A549 (cell line): ENCODE results near the gene RIMBP2. TPM values are rescaled to one million over a fixed set of nuclear protein-coding genes. Genes with fewer than 3 reads are reported as not detected.
A peak's percentile ranks its signal among the peaks of the same experiment; 100 is the strongest.

Experiments used
- ATAC-seq, 2 experiments: fragments of 200-7000 bp in 1 of 2; fragments of >200 bp in 1 of 2; cut with Nextera tagmentation in 1 of 2; cut with Tn5 transposase in 1 of 2; 3 replicates each; pipeline versions ENCODE4 v1.8.0 to v1.9.1; 2018 to 2020; ENCODE audit warnings: mild to moderate bottlenecking in 1 of 2, moderate library complexity in 1 of 2
- CTCF ChIA-PET: fragments of 300-600 bp; sonication (Branson Sonifier 250); formaldehyde crosslinking; extraction: SDS; loops from one replicate; lab custom pipeline; 2021; ENCODE audit warnings: antibody characterized with exemption, inconsistent platforms; lab: Yijun Ruan, JAX
- POLR2A ChIA-PET: fragments of 350-600 bp; formaldehyde crosslinking; extraction: SDS; loops from one replicate; lab custom pipeline; 2021; ENCODE audit warnings: antibody characterized with exemption, inconsistent platforms; lab: Yijun Ruan, JAX
- DNase-seq, 2 experiments: peaks; one replicate each; pipeline versions ENCODE4 v3.0.0 to v3.0.0-alpha.2; 2011 to 2016; ENCODE audit warnings: low read depth in 1 of 2, low spot score in 1 of 2
- FAIRE-seq: peaks from 2 replicates; lab custom pipeline; 2011; peaks lifted over from hg19 to GRCh38; lab: Jason Lieb, UNC
- H3K27ac ChIP-seq, 2 experiments: fragments of >200 bp; sonication (Bioruptor Twin); formaldehyde crosslinking; 3 replicates each; pipeline ENCODE4 v1.5.1; 2016 to 2017
- H3K4me1 ChIP-seq: fragments of >200 bp; sonication (Bioruptor Twin); formaldehyde crosslinking; 3 replicates; pipeline ENCODE4 v1.6.1; 2016
- H3K4me2 ChIP-seq: fragments of >200 bp; sonication (Bioruptor Twin); formaldehyde crosslinking; 3 replicates; pipeline ENCODE4 v1.6.1; 2016
- H3K4me3 ChIP-seq: fragments of >200 bp; sonication (Bioruptor Twin); formaldehyde crosslinking; 3 replicates; pipeline ENCODE4 v1.5.1; 2016
- H3K9me3 ChIP-seq: fragments of >200 bp; sonication (Bioruptor Twin); formaldehyde crosslinking; 3 replicates; pipeline ENCODE4 v1.6.1; 2016
- CBX2 ChIP-seq: fragments of 200-600 bp; sonication (generic); IDR thresholded peaks from 2 replicates; pipeline ENCODE4 v1.6.1; 2016; ENCODE audit warnings: low read depth, mild to moderate bottlenecking, borderline replicate concordance
- CHD2 ChIP-seq: fragments of 150-350 bp; IDR thresholded peaks from 2 replicates; pipeline ENCODE4 v1.6.1; 2014; ENCODE audit warnings: low read length; ENCODE audit not compliant: partially characterized antibody
- CHD4 ChIP-seq: fragments of 200-600 bp; sonication (generic); IDR thresholded peaks from 2 replicates; pipeline ENCODE4 v1.6.1; 2016; ENCODE audit warnings: antibody characterized with exemption, mild to moderate bottlenecking, borderline replicate concordance
- ESRRA ChIP-seq: fragments of 150-350 bp; IDR thresholded peaks from 2 replicates; pipeline ENCODE4 v1.6.1; 2014; ENCODE audit warnings: mild to moderate bottlenecking, low read length, borderline replicate concordance
- FOSB ChIP-seq: fragments of 250-450 bp; sonication (Bioruptor Pico); IDR thresholded peaks from 2 replicates; pipeline ENCODE4 v1.5.0; 2020; ENCODE audit warnings: mild to moderate bottlenecking, moderate library complexity
- HOXA7 ChIP-seq: fragments of 250-450 bp; sonication (Bioruptor Pico); IDR thresholded peaks from 2 replicates; pipeline ENCODE4 v1.5.0; 2020; ENCODE audit warnings: mild to moderate bottlenecking, moderate library complexity
- HOXB13 ChIP-seq: fragments of 250-450 bp; sonication (Bioruptor Pico); IDR thresholded peaks from 2 replicates; pipeline ENCODE4 v1.5.0; 2020; ENCODE audit warnings: low read depth, mild to moderate bottlenecking, moderate library complexity
- JUNB ChIP-seq: fragments of >200 bp; sonication (Bioruptor Twin); formaldehyde crosslinking; IDR thresholded peaks from 2 replicates; pipeline ENCODE4 v1.6.1; 2016
- KDM5A ChIP-seq: fragments of 200-600 bp; sonication (generic); IDR thresholded peaks from 2 replicates; pipeline ENCODE4 v1.6.1; 2016; ENCODE audit warnings: antibody characterized with exemption, mild to moderate bottlenecking
- NFE2L2 ChIP-seq: fragments of 150-350 bp; conservative IDR thresholded peaks from 2 replicates; pipeline ENCODE4 v1.6.1; 2014; ENCODE audit warnings: low read length
- POLR2AphosphoS2 ChIP-seq: conservative IDR thresholded peaks from 2 replicates; pipeline ENCODE4 v1.6.1; 2012; ENCODE audit warnings: low read length, improper control_type of control experiment, inconsistent platforms
- RAD21 ChIP-seq, 2 experiments: fragments of >200 bp in 1 of 2; sonication (Bioruptor Twin) in 1 of 2; formaldehyde crosslinking in 1 of 2; IDR thresholded peaks in 1 of 2; conservative IDR thresholded peaks in 1 of 2; 2 replicates in 1 of 2; 3 replicates in 1 of 2; pipeline ENCODE4 v1.6.1; 2012 to 2018; ENCODE audit warnings: inconsistent platforms in 1 of 2
- RCOR1 ChIP-seq: fragments of 150-350 bp; IDR thresholded peaks from 2 replicates; pipeline ENCODE4 v1.6.1; 2014; ENCODE audit warnings: antibody characterized with exemption, low read length, low read depth
- RNF2 ChIP-seq: fragments of 200-600 bp; sonication (generic); IDR thresholded peaks from 2 replicates; pipeline ENCODE4 v1.6.1; 2016; ENCODE audit warnings: low read depth, mild to moderate bottlenecking, antibody characterized with exemption, moderate library complexity, borderline replicate concordance
- SMC3 ChIP-seq: fragments of >200 bp; sonication (Bioruptor Twin); formaldehyde crosslinking; IDR thresholded peaks from 3 replicates; pipeline ENCODE4 v1.6.1; 2018; ENCODE audit warnings: inconsistent platforms
- ZNF302 ChIP-seq: fragments of 250-450 bp; sonication (Bioruptor Pico); IDR thresholded peaks from 2 replicates; pipeline ENCODE4 v1.9.0; 2021; ENCODE audit warnings: inconsistent platforms, mild to moderate bottlenecking, moderate library complexity
- WGBS: methylation state at CpG from one replicate; pipeline ENCODE4 v1.1.6; 2017; ENCODE audit errors: missing lambda C conversion rate; 5-methylcytosine and 5-hydroxymethylcytosine counted together
- polyA plus RNA-seq, 4 experiments: library from polyadenylated mRNA; depleted of rRNA in 3 of 4; stranded (reverse); fragments of >200 nt; fragmentation: RNase III in 1 of 4; extraction: RNeasy Plus Mini Kit Qiagen cat#74134 plus additional on column Dnase treatment in 1 of 4; gene quantifications; 2 replicates in 3 of 4; 3 replicates in 1 of 4; pipeline ENCODE4 v1.2.3, GENCODE V29; 2011 to 2017
- TF ChIP-seq, protein P1 (sequence below): fragments of 450-650 bp; IDR thresholded peaks from 2 replicates; pipeline ENCODE4 v1.6.1; 2014; ENCODE audit warnings: antibody characterized with exemption
- TF ChIP-seq, protein P2 (sequence below): fragments of >200 bp; sonication (Bioruptor Twin); formaldehyde crosslinking; IDR thresholded peaks from 3 replicates; pipeline ENCODE4 v1.6.1; 2016
- TF ChIP-seq, protein P3 (sequence below): fragments of 150-350 bp; IDR thresholded peaks from 2 replicates; pipeline ENCODE4 v1.6.1; 2014; ENCODE audit warnings: low read depth, mild to moderate bottlenecking, low read length
- TF ChIP-seq, protein P4 (sequence below): fragments of >200 bp; sonication (Bioruptor Twin); formaldehyde crosslinking; IDR thresholded peaks from 2 replicates; pipeline ENCODE4 v1.6.1; 2016
- TF ChIP-seq, protein P5 (sequence below): IDR thresholded peaks from 2 replicates; pipeline ENCODE4 v1.6.1; 2012; ENCODE audit warnings: low read depth, borderline replicate concordance
- TF ChIP-seq, protein P6 (sequence below): IDR thresholded peaks from 2 replicates; pipeline ENCODE4 v1.6.1; 2012

Gene RIMBP2
- polyA plus RNA-seq, 2 of the 4 experiments (the other 2 are of a cell fraction): not detected

DNA sequence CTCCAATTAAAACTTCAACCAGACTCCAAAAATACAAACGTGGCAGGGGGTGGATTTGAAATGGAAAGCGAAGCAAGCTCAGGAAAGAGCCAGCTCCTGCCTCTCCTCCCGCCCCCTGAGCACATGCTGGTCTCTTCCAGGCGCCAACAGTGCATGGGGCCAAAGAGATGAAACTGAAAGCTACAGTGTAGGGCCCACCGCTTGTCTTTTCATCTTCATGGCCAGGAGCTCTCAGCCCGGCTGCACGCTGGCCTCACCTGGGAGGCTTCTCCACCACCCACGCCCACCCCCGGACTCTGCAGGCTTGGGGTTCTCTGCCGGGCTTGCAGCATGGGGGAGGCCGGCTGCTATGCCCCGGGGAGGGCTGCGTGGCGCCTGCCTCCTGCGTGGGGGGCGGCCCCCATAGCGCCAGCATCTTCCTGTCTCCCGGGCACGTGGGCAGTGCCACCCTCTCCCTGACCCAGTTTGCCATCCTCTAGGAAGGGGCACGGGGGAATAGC is 2.0 kb downstream of the RIMBP2 start:
- Histone ChIP-seq H3K9me3 (peaks cover 7% of the 10 kb centered on the region; the same call in 1 of the 3 replicates), H3K27ac (no peak overlapping the region), H3K4me2 (peak overlapping the region; percentile 80)
- DNase-seq (no peak), FAIRE-seq (no peak)
- 6% methylated on average over 10 of the region's 20 CpGs for WGBS
- no peak for TF ChIP-seq RAD21 (conservative IDR thresholded peaks at IDR 0.05 in 1 of 2, IDR thresholded peaks at IDR 0.05 in 1 of 2)
- TF ChIP-seq, protein P1, sequence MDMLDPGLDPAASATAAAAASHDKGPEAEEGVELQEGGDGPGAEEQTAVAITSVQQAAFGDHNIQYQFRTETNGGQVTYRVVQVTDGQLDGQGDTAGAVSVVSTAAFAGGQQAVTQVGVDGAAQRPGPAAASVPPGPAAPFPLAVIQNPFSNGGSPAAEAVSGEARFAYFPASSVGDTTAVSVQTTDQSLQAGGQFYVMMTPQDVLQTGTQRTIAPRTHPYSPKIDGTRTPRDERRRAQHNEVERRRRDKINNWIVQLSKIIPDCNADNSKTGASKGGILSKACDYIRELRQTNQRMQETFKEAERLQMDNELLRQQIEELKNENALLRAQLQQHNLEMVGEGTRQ: no peak
- TF ChIP-seq SMC3: no peak
- no peak for TF ChIP-seq ESRRA
- no peak for TF ChIP-seq HOXA7 (CRISPR knock-in tag)
- no peak for TF ChIP-seq RNF2
- TF ChIP-seq JUNB: no peak
- TF ChIP-seq ZNF302 (CRISPR knock-in tag): no peak
- TF ChIP-seq, protein P2, sequence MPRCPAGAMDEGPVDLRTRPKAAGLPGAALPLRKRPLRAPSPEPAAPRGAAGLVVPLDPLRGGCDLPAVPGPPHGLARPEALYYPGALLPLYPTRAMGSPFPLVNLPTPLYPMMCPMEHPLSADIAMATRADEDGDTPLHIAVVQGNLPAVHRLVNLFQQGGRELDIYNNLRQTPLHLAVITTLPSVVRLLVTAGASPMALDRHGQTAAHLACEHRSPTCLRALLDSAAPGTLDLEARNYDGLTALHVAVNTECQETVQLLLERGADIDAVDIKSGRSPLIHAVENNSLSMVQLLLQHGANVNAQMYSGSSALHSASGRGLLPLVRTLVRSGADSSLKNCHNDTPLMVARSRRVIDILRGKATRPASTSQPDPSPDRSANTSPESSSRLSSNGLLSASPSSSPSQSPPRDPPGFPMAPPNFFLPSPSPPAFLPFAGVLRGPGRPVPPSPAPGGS: no peak
- TF ChIP-seq CHD2: no peak
- no peak for TF ChIP-seq CBX2
- TF ChIP-seq FOSB (CRISPR knock-in tag): no peak
- TF ChIP-seq, protein P3, sequence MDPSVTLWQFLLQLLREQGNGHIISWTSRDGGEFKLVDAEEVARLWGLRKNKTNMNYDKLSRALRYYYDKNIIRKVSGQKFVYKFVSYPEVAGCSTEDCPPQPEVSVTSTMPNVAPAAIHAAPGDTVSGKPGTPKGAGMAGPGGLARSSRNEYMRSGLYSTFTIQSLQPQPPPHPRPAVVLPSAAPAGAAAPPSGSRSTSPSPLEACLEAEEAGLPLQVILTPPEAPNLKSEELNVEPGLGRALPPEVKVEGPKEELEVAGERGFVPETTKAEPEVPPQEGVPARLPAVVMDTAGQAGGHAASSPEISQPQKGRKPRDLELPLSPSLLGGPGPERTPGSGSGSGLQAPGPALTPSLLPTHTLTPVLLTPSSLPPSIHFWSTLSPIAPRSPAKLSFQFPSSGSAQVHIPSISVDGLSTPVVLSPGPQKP: no peak
- TF ChIP-seq, protein P4, sequence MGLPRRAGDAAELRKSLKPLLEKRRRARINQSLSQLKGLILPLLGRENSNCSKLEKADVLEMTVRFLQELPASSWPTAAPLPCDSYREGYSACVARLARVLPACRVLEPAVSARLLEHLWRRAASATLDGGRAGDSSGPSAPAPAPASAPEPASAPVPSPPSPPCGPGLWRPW: no peak
- TF ChIP-seq KDM5A: no peak
- TF ChIP-seq, all 56 proteins: peak for 0
- Histone ChIP-seq H3K4me1 (peaks cover 18% of the 10 kb centered on the region; the same call in 1 of the 3 replicates), H3K4me3 (peak overlapping the region; percentile 26; the same call in 1 of the 3 replicates)
- peak in 1 of 2 experiments; percentile 29; a peak in 3 of 6 replicates for ATAC-seq
- ChIA-PET POLR2A (no interaction called here), CTCF (interaction anchor here (1.8 to 2.9 kb wide), 2 partner anchors 8 to 34 kb away, joined by 3 to 8 read pairs; no protein-coding TSS in a partner anchor)

DNA sequence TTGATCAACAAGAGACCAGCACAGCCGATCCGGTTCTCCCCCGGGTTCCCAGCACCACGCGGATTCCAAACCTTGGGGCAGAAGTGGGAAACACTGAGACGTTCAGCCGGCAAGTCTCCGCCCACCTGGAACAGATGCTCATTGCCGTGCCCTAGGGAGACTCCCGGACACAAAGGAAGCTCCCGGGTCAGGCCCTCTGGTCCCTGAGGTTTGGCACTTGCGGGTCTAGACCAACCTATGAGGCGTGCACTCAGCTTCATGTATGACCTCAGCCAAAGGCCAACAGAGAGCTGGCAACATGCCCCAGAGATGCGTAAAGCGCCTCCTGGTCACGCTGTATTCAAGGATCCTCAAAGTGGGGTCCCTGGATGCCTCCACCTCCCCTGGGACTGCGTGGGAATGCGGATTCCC is 2.5 kb downstream of the RIMBP2 start:
- H3K27ac ChIP-seq: no peak overlapping the region
- 0 out of 3 replicates have a peak overlapping the region, but pooled peaks have one; percentile 26 for H3K4me3 ChIP-seq
- peaks cover 7% of the 10 kb centered on the region; the same call in 1 of the 3 replicates for H3K9me3 ChIP-seq
- TF ChIP-seq CHD2 (no peak), ESRRA (no peak), RCOR1 (no peak), FOSB (CRISPR knock-in tag) (no peak), POLR2AphosphoS2 (no peak), NFE2L2 (no peak), HOXB13 (CRISPR knock-in tag) (no peak), CHD4 (no peak)
- TF ChIP-seq, protein P5, sequence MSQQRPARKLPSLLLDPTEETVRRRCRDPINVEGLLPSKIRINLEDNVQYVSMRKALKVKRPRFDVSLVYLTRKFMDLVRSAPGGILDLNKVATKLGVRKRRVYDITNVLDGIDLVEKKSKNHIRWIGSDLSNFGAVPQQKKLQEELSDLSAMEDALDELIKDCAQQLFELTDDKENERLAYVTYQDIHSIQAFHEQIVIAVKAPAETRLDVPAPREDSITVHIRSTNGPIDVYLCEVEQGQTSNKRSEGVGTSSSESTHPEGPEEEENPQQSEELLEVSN: no peak
- TF ChIP-seq, protein P6, sequence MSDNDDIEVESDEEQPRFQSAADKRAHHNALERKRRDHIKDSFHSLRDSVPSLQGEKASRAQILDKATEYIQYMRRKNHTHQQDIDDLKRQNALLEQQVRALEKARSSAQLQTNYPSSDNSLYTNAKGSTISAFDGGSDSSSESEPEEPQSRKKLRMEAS: no peak
- TF ChIP-seq, protein P2: no peak
- CTCF ChIA-PET: interaction anchor here (1.7 kb wide), 1 partner anchor 35 kb away, joined by 3 read pairs; no protein-coding TSS in a partner anchor
- H3K4me1 ChIP-seq: peaks cover 18% of the 10 kb centered on the region; the same call in 1 of the 3 replicates
- WGBS: 15% methylated on average over 17 of the region's 18 CpGs
- peak overlapping the region; percentile 80 for H3K4me2 ChIP-seq
- POLR2A ChIA-PET: no interaction called here
- DNase-seq (no peak), FAIRE-seq (no peak), ATAC-seq (no peak; a peak in 1 of 6 replicates)
